Frontal cortex (tissue), 4 donors: ENCODE data around the gene RHOBTB3. TPM values are rescaled to one million over a fixed set of nuclear protein-coding genes. Genes with fewer than 3 reads are reported as not detected.
"Not testable (repeated sequence)": the region's sequence is repeated elsewhere in the genome, so short reads cannot be mapped to it uniquely, and the experiment has no call there.

ENCODE experiments used
- DNase-seq, 2 donors: peaks; one replicate each; pipeline ENCODE4 v3.0.0; 2012; ENCODE audit warnings: low spot score in 2 of 2
- FAIRE-seq: peaks from 2 replicates; lab custom pipeline; 2012; peaks lifted over from hg19 to GRCh38; lab: Jason Lieb, UNC
- total RNA-seq: library from RNA; depleted of rRNA; stranded (reverse); fragments of >200 nt; gene quantifications from one replicate; pipeline ENCODE4 v1.2.3, GENCODE V29; 2014
- donor health status: control.
- donor health status: control.
- donor health status: control.

Gene RHOBTB3
- 312 TPM for total RNA-seq

- DNase-seq = peak; percentile 64 to 73
- no peak for FAIRE-seq
These were observed at the start of gene RHOBTB3 for GRCh38 chr5:95730730-95731570. TSS of gene RHOBTB3 (plus strand) at chr5:95731336. CDS start at chr5:95731683, 347 bp downstream.

- FAIRE-seq = no peak
- DNase-seq = no peak
These were observed 48.2 kb upstream of the RHOBTB3 start, which contains the start of gene SPATA9 for GRCh38 chr5:95682891-95683290. TSS of gene SPATA9 (minus strand) at chr5:95682991. CDS start at chr5:95682854, 137 bp downstream.

GRCh38 chr5:95684361-95684760, 46.8 kb upstream of the RHOBTB3 start:
- DNase-seq = no peak
- no peak for FAIRE-seq

GRCh38 chr5:95686651-95687050, 44.5 kb upstream of the RHOBTB3 start:
- DNase-seq (no peak), FAIRE-seq (no peak)

GRCh38 chr5:95689680-95690079, 41.5 kb upstream of the RHOBTB3 start:
- no peak for FAIRE-seq
- DNase-seq = no peak

- FAIRE-seq (no peak), DNase-seq (no peak)
These were observed 40.8 kb upstream of the RHOBTB3 start for GRCh38 chr5:95690333-95690732.

- DNase-seq (no peak), FAIRE-seq (no peak)
These were observed 33.1 kb upstream of the RHOBTB3 start for GRCh38 chr5:95697781-95698681.

GRCh38 chr5:95699337-95699736, 31.8 kb upstream of the RHOBTB3 start:
- FAIRE-seq (no peak), DNase-seq (no peak)

GRCh38 chr5:95701074-95701473, 30.1 kb upstream of the RHOBTB3 start:
- DNase-seq (no peak), FAIRE-seq (no peak)

GRCh38 chr5:95704150-95704549, 27.0 kb upstream of the RHOBTB3 start:
- DNase-seq (no peak), FAIRE-seq (no peak)

- FAIRE-seq, DNase-seq: not testable (repeated sequence)
These were observed 24.9 kb upstream of the RHOBTB3 start for GRCh38 chr5:95706196-95706595.

- FAIRE-seq (no peak), DNase-seq (no peak)
These were observed 24.1 kb upstream of the RHOBTB3 start for GRCh38 chr5:95707055-95707454.

GRCh38 chr5:95707534-95708188, 23.5 kb upstream of the RHOBTB3 start:
- DNase-seq, FAIRE-seq: not testable (repeated sequence)

- DNase-seq (no peak), FAIRE-seq (no peak)
These were observed 22.3 kb upstream of the RHOBTB3 start for GRCh38 chr5:95708876-95709275.

- FAIRE-seq = no peak
- no peak for DNase-seq
These were observed 21.0 kb upstream of the RHOBTB3 start for GRCh38 chr5:95709967-95710650.

GRCh38 chr5:95710651-95711500, 20.3 kb upstream of the RHOBTB3 start:
- not testable (repeated sequence) for DNase-seq, FAIRE-seq

GRCh38 chr5:95711501-95712346, 19.4 kb upstream of the RHOBTB3 start:
- FAIRE-seq = no peak
- no peak for DNase-seq
